ENCODE measurements around the gene TMC6. TPM values are rescaled to one million over a fixed set of nuclear protein-coding genes. Genes with fewer than 3 reads are reported as not detected.

TMC6 gene
- total RNA-seq, 2 experiments from 2014 or later: 209 to 213 TPM

DNA sequence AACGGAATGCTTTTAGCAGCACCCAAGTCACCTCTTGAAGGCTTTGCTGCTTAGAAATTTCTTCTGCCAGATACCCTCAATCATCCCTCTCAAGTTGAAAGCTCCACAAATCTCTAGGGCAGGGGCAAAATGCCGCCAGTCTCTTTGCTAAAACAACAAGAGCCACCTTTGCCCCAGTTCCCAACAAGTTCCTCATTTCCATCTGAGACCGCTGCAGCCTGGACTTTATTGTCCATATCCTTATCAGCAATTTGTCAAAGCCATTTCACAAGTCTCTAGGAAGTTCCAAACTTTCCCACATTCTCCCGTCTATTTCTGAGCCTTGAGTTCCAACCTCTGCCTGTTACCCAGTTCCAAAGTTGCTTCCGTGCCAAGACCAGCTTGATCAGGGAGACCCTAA, 27.4 kb downstream of the TMC6 start:
- ATAC-seq: no peak
- ChIA-PET POLR2A (interaction anchor here (1.1 kb wide), 1 partner anchor 31 kb away, joined by 4 read pairs; no protein-coding TSS in a partner anchor), CTCF (interaction anchor here (1.9 to 7.5 kb wide), 2 partner anchors 11 to 16 kb away, joined by 6 to 53 read pairs; no protein-coding TSS in a partner anchor)
- Mint-ChIP-seq H3K4me1 (ENCODE audit: low read depth) (no peaks in the 10 kb centered on the region), H3K4me3 (no peak overlapping the region), H3K27me3 (no peaks in the 10 kb centered on the region), H3K36me3 (ENCODE audit: low read depth) (peaks cover 30% of the 10 kb centered on the region), H3K9me3 (no peaks in the 10 kb centered on the region), H3K27ac (no peak overlapping the region)
- intact Hi-C loops (cut with micrococcal nuclease): no loop called here
- no peak for TF ChIP-seq CTCF (IDR thresholded peaks at IDR 0.05)
- no peak for DNase-seq

- Mint-ChIP-seq H3K36me3 (ENCODE audit: low read depth) (peaks cover 50% of the 10 kb centered on the region), H3K27me3 (no peaks in the 10 kb centered on the region), H3K27ac (no peak overlapping the region), H3K4me1 (ENCODE audit: low read depth) (peaks cover 5% of the 10 kb centered on the region), H3K9me3 (no peaks in the 10 kb centered on the region), H3K4me3 (no peak overlapping the region)
- DNase-seq (no peak), ATAC-seq (no peak)
- intact Hi-C loops (cut with micrococcal nuclease): no loop called here
- no peak for TF ChIP-seq CTCF (IDR thresholded peaks at IDR 0.05)
- CTCF ChIA-PET: interaction anchor here (0.6 to 7.5 kb wide), 2 partner anchors 11 to 56 kb away, joined by 3 to 53 read pairs; no protein-coding TSS in a partner anchor
- POLR2A ChIA-PET: interaction anchor here (0.8 to 1.9 kb wide), 2 partner anchors 10 to 108 kb away, joined by 3 to 10 read pairs; no protein-coding TSS in a partner anchor
These were observed 32.5 kb downstream of the TMC6 start for GRCh38 chr17:78096093-78096492.

- ATAC-seq (no peak), DNase-seq (no peak)
- H3K4me3 Mint-ChIP-seq: no peak overlapping the region
- no peak overlapping the region for H3K27ac Mint-ChIP-seq
- intact Hi-C loops (cut with micrococcal nuclease): no loop called here
- H3K4me1 Mint-ChIP-seq (ENCODE audit: low read depth): peaks cover 5% of the 10 kb centered on the region
- CTCF ChIA-PET: interaction anchor here (0.6 to 7.5 kb wide), 2 partner anchors 10 to 76 kb away, joined by 3 to 53 read pairs; no protein-coding TSS in a partner anchor
- H3K9me3 Mint-ChIP-seq: no peaks in the 10 kb centered on the region
- TF ChIP-seq CTCF (IDR thresholded peaks at IDR 0.05): no peak
- POLR2A ChIA-PET: interaction anchor here (1.0 to 1.9 kb wide), 2 partner anchors 11 to 26 kb away, joined by 3 to 10 read pairs; no protein-coding TSS in a partner anchor
- H3K27me3 Mint-ChIP-seq: no peaks in the 10 kb centered on the region
- peaks cover 45% of the 10 kb centered on the region for H3K36me3 Mint-ChIP-seq (ENCODE audit: low read depth)
These were observed 33.5 kb downstream of the TMC6 start for GRCh38 chr17:78095035-78095434.

GRCh38 chr17:78092794-78093324, 35.7 kb downstream of the TMC6 start:
- no peak for TF ChIP-seq CTCF (IDR thresholded peaks at IDR 0.05)
- Mint-ChIP-seq H3K27ac (no peak overlapping the region), H3K27me3 (no peaks in the 10 kb centered on the region), H3K4me1 (ENCODE audit: low read depth) (peaks cover 8% of the 10 kb centered on the region), H3K36me3 (ENCODE audit: low read depth) (peaks cover 31% of the 10 kb centered on the region), H3K9me3 (no peaks in the 10 kb centered on the region), H3K4me3 (no peak overlapping the region)
- DNase-seq (no peak), ATAC-seq (no peak)
- CTCF ChIA-PET: interaction anchor here (0.9 to 1.5 kb wide), 6 partner anchors 9 to 110 kb away, joined by 3 to 6 read pairs (median 5); no protein-coding TSS in a partner anchor
- POLR2A ChIA-PET: no interaction called here
- intact Hi-C loops (cut with micrococcal nuclease): no loop called here

DNA sequence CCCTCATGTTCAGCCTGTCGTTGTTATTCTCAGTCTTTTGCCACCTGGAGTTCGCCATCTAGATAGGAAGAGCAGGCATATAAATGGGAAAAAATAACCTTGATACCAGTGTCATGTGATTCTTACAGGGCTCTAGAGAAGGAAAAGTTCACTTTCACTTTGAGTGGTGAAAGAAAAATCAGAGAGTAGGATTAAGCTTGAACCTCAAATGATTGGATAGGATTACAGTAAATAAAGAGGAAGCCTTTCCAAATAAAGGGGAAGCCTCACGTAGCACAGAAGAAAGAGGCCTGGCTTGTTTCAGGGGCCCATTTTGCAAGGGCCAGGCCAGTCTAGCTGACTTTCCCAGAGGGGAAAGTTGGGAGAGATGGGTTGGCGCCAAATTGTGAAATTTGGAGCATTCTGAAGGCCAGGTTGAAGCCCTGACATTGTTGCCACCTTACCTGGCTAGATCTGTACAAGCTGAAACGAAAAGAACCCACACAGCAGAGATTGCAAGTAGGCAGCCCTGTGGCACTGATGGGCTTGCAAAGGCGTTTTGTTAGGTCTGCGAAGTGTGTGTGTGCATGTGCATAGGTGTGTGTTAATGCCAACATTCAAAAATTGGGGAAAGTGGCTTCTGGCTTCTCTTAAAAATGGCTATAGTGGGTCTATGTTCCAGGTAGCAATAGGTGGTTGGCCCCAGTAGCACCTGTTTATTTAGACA, 38.8 kb downstream of the TMC6 start:
- no peak for ATAC-seq
- TF ChIP-seq CTCF (IDR thresholded peaks at IDR 0.05): no peak
- H3K36me3 Mint-ChIP-seq (ENCODE audit: low read depth): peaks cover 40% of the 10 kb centered on the region
- ChIA-PET CTCF (interaction anchor here (2.0 to 2.9 kb wide), 2 partner anchors 47 to 76 kb away, joined by 7 to 8 read pairs; no protein-coding TSS in a partner anchor), POLR2A (no interaction called here)
- H3K27ac Mint-ChIP-seq: peak overlapping the region; percentile 66
- peaks cover 8% of the 10 kb centered on the region for H3K4me1 Mint-ChIP-seq (ENCODE audit: low read depth)
- H3K4me3 Mint-ChIP-seq: no peak overlapping the region
- no peaks in the 10 kb centered on the region for H3K9me3 Mint-ChIP-seq
- H3K27me3 Mint-ChIP-seq: no peaks in the 10 kb centered on the region
- intact Hi-C loops (cut with micrococcal nuclease): no loop called here
- no peak for DNase-seq
